NCI-H460 (cell line): ENCODE results near the gene FAP. TPM values are rescaled to one million over a fixed set of nuclear protein-coding genes. Genes with fewer than 3 reads are reported as not detected.

Source experiments
- DNase-seq: peaks from one replicate; pipeline ENCODE4 v3.0.0-alpha.2; 2016; ENCODE audit warnings: low read depth; ENCODE audit errors: extremely low read depth
- total RNA-seq: library from RNA; depleted of rRNA; stranded (reverse); fragments of >200 nt; shearing (Covaris generic); gene quantifications from 2 replicates; pipeline ENCODE4 v1.2.3, GENCODE V29; 2014

The FAP gene
- total RNA-seq, 1 experiment from 2014 or later: not detected

DNA sequence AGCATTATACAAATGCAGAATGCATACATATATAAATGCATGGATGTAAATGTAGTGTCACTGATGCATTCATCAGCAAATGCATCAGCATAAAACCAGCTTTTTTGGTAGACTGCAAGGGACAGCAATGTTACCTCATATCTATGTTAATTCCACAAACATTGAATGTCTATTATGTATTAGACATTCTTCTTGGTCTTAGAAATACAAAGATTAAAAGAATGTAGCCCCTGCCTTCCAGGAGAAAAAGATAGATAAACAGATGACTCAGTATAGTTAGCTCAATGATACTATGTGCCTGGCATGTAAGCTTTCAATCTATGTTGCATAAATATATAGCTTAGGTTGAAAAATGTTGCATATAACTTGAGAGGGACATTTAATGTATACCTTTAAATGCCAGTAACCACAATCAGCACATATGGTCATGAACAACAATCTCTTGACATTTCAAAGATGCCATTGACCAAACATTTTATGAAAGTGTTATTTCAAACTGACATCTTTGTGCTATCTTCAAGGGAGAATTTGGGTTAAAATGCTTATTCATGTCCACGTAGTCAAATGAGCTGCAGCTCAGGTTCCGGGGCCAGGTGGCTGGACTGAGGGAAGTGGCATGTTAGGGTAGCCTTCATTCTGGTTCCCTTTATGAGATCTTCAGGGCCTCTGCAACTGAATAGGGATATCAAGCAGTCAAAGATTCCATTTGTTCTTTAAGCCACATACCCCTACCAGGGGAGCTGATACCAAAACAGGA, 46.0 kb downstream of the FAP start:
- DNase-seq: no peak

DNA sequence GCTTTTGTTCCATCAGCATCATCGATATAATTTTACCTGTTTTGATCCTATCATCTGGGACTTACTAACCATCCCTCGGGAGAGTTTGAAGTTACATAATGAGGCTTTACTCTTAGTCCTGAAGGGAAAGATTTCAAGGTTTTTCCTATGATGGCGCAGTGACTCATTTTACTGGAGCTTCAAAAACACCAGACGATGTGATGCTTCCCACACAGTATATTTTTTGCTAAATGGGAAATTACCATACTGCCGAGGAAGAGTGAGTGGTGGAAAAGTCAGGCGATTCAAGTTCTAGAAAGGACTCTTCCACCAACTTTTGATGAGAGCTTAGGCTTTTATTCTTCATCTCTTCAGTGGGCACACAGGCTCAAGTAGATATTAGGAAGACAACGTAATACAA, 46.6 kb downstream of the FAP start:
- DNase-seq: no peak

DNA sequence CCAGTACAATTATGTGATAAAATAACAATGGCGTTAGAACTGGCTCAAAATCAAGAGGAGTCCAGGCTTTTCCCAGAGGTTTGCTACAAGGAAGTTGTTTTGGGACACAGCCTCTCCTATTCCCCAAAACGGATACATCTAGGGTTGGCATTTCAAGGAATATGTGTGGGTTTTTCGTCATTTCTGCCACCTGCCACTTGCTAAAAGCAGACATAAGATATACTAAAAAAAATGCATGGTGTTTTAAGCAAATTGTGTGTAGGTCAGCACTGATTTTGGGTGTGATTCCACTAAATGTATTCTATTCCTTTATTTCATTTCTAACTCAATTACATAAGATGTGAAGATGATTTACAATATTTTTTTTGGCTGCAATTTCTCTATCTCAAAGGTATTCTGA, 54.8 kb downstream of the FAP start:
- no peak for DNase-seq

DNA sequence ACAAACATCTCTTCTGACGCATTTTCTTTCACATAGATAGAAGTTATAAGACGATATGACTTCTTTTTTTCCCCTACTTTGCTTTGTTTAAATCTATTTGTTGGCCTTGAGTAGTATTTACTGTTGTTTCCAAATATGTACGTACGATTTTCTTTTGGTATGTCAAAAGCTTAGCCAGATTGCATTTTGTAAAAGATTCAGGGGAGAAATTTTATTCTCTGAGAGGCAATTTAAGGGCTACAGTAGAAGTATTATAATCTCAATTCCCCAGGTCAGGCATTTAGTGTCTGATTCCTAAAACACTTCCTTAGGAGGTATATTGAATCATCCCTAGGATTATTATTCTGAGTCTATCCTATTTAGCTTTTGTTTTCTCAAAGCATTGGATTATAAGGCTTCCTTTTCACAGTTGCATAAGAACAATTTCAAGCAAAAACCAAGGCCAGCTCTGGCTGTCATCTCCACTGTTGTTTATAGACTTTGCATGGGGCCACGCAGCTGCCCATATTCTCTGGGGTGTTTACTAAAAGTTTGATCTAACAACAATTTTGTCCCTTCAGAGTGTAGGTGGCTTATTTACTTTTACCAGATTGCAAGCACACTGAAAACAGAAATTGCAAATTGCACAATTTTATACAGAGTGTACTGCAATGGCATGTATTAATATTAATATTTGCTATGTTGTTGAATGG, 57.6 kb downstream of the FAP start:
- no peak for DNase-seq

DNA sequence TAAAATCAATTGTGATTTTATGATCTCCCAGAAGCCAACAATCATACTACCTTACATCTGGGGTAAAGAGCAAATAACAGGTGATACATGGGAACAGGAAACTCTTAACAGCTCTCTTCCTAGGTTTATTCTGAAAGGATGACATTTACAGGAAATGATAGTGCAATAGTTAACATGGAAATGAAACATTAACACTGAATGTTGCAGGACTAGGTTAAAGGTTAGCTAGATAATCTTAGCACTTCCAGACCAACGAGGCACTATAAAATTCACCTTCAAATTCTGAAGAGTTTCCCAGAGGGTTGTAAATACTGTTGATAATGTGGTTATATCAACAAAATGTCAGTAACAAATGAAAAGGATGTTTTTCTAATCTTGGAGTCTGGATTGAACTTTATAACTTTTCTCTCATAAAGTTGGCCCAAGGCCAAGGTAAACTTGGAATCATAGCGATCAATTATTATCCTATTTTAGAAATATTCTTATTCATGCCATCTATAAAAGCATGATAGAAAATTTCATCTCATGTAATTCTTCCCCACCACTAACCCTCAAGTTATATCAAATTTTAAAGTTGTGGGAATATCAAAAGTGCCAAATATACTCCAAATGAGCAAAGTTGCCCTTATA, 58.3 kb downstream of the FAP start:
- no peak for DNase-seq

DNA sequence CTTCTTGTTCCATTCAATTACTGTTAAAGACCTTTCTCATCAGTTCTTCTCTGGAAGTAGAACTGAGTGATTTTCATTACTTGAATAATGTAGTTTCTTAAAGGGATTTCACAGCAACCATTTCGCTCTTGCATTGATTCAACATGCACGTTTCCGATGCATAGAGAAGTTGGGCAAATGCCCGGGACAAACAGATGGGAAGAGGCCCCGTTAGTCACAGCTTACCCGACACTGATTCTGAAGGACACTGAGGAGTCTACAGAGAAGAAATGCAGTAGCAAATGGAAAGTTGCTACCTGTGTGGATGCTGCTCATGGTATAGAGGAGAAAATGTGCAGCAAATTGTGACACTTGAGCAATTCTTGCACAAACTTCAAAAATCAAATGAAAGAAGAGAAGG, 58.9 kb downstream of the FAP start:
- no peak for DNase-seq

DNA sequence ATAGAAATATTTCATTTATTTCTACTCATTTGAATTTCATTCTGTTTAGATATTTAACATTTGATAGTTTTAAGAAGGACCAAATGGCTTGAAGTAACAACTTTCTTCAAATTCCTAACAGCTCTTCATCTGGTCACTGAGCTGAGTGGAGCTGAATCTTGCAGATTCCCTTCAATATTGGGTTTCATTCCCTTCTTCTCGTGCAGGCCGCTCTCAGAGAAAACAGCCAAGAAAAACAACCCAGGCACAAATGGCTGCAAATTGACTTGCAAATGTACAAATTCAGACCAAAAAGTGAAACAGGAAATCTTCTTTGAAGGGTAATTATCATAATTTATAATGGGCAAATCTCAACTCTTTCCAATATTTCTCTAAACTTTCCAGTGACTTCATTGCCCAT, 60.9 kb downstream of the FAP start:
- DNase-seq: no peak

DNA sequence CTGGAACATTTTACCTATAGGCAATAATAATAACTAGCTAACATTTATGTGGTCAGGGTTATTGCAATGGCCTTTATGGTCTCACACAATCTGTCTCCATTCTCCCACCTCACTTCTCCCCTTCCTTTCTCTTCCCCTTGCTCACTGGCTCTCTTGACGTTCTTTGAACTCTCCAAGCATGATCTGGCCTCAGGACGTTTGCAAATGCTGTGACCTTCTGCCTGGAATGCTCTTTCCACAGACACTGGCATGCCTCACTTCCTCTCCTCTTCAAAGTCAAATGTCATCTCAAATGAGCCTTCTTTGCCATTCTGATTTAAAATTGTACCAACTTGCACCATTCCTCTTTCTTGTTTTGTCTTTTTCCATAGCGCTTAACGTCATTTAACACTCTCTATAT, 65.9 kb downstream of the FAP start:
- no peak for DNase-seq

DNA sequence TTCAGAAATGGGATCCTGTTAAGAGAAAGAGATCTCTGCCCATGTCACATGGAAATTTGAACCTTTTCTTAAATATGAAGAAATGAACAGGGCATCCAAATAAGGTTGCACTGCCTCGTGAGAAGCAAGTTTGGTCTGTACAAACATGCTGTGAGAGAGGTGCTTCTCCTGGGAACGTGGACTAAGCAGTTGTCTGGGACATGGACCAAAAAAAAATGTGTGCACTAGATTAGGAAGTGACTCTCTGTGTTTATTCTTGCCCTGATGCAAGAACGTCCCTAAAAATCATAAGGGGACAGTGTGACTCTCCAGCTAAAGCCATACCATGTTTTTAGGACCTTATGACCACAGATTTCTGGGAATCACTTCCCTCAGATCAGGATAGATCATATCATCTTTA, 67.5 kb downstream of the FAP start:
- no peak for DNase-seq

DNA sequence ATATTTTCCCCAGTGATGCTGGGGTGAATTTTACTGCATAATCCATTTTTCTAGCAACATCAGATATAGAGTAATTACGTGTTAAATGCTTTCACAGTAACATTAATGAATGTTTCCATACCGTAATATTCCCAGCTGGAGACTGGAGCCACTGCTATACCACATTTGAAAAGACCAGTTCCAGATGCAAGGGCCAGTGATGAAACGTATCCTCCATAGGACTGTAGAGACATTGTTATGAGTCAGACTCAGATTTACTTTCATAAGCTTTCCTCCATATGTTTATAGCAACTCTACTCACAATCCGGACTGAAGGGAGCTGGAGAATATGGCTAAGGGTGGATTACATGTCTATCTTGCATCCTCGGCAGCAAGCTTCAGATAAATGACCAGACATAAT, 68.5 kb downstream of the FAP start:
- no peak for DNase-seq

DNA sequence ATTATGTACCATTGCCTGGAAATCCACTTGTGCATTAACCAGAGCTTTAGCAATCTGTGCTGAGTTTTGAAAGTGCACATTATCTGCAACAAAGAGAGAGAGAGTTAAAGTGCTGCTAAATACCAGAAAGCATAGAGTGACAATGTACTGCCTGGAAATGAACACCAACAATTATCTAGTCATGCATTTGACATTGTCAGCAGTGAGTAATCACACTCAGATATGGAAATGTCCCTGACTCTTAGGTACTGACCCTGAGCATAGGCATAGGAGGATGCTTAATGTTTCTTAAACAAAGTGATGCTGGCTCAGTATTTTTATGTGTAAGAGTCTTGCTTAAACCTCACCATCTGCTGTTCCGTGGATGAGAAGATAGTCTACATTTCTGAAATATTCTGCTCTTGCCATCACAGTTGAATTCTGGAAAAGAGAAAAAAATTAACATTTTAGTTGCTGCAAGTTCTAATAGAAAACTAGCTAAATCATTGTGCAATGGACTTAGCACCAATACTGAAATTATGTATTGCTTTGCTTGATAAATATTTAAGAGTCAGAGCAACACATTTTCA, 70.4 kb downstream of the FAP start:
- DNase-seq: no peak

DNA sequence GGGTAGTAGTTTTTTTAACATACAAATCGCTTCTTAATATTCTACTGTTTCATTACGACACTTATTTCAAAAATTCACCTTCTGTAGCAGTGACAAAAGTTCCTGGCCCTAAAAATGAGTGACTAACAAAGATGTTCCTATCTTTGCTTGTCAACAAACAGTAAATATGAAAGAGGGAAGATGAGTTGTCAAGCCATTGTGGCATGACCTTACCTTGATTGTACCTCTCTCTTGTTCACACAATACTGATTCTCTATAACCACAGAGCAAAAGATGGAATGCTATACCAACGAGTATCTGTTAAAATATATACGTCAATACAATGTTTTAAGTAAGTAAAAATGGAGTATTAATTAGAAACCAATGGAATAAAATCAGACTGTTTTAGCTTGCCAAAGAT, 76.5 kb downstream of the FAP start:
- DNase-seq: no peak

DNA sequence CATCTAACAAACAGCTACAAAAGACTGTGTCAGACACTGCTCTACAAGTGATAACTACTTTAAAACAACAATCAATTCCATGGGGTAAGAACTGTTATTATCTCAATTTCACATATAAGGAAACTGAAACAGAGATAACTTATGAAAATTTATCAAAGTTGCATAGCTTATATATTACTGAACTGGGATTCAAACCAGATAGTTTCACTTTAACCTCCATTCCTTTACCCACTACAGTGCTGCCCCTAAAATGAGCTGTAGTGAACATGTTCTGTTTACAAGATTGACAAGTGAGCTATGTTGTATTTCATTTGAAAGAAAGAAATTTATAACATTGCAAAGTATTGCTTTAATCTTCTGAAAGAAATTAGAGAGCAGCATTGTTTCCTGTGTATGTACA, 77.1 kb downstream of the FAP start:
- DNase-seq: no peak

DNA sequence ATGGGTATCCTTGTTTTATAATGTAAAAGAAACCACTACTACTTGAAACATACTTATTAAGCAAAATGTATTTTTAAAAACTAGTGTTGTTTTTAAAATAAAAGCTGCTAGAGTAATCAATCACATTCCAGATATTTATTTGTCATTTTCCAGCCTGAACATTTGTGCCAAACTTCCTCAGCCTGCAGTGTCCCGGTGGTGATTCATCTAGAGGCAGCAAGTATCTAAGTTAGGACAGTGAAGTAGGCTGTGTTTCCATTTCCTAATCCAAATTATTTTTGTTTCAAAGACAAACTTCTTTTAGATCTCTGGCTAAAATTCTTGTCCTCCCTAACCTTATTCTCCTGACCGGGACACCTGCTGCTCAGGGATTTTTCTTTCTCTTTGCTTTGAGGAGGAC, 78.4 kb downstream of the FAP start:
- no peak for DNase-seq

DNA sequence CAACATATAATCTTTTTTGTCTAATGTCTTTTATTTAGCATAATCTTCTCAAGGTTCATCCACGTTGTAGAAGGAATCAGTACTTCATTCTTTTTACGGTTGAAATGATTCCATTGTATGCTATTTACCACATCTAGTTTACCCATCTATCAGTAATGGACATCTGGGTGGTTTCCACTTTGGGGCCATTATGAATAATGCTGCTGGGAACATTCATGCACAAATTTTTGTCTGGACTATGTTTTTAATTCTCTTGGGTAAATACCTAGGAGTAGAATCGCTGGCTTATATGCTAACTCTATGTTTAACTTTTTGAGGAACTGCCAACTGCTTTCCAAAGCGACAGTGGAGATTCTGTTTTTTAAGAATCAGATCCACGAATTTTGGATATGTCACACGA, 83.8 kb downstream of the FAP start:
- DNase-seq: no peak

DNA sequence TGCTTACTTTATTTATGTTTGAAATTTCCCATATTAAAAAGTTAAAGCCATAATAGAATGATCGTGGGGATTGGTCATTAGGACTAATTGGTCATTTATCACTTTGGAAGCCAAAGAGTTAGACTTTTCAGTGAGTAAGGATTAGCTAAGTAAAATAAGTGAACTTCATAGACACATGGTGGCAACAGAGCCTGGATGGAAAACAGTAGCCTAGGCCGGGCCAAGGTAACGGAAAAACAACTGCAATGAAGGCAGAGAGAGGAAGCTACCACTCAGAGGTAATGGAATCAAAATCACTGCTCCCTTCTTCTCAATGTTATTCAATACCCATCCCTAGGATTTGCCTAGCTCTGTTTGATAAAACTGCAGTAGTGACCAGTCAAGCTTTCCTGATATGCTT, 87.1 kb downstream of the FAP start:
- DNase-seq: no peak

DNA sequence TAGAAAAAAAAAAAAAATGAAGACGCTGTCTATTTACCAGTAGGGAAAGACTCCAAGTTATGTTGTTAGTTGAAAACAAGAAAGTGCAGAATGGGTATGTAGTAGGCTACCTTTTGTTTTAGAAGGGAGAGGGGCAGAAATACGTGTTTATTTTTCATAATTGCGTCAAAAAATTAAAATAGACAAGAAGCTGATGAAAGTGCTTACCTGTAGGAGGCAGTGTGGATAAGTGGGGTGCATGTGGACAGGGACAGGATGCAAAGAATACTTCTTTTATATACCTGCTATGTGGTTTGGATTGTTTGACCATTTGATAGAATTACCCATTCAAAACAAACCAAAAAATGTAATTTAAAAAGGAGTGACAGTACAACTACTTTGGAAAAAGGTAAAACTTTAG, 88.2 kb downstream of the FAP start:
- DNase-seq: no peak

DNA sequence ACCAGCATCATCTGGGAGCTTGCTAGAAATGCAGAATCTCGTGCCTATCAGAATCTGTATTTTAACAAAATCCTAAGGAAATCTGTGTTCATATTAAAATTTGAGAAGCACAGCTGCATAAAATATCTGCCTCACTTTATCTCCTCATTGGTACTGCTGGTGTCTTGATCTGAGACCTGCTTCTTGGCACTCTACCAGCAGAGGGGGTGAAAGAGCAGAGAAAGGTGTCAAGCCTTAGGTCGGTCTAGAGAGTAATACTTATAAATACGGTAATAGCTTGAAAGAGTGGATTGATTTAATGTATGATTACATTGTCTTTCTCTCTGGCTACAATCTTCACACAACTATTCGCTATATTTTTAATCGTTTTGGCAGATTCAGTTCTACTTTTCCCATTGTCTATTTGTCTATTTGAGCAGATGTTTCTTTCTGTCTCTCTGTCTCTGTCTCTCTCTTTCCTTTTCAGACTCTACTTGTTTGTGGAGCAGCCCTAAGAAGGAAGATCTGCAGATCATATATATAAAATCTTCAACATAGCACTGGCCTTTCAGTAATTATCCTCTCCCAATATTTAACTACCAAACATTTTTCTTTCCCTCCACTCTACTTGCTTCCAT, 89.5 kb downstream of the FAP start:
- peak; percentile 52 for DNase-seq

DNA sequence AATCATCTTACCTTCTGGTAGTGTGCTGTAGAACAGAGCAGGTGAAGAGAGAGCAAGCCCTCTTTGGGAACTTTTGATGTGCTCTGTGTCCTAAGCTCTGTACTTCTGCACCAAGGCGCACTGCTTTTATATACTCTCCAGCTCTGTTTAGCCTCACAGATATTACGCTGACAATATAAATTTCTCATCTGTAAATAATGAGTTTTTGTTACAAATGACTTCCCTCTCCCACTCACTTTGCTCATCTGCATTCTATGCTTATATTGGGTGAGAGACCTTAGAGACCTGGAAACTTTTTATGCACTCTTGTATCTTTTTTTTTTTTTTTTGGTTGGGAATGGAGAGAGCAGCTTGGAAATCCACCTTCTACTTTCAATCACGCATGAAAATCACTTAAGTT, 91.1 kb downstream of the FAP start, which contains the start of gene GCG:
GCG (minus strand) TSS at position 101 of the 400 bp plus-strand sequence. CDS start 3,069 bp downstream, outside the sequence.
- no peak for DNase-seq

DNA sequence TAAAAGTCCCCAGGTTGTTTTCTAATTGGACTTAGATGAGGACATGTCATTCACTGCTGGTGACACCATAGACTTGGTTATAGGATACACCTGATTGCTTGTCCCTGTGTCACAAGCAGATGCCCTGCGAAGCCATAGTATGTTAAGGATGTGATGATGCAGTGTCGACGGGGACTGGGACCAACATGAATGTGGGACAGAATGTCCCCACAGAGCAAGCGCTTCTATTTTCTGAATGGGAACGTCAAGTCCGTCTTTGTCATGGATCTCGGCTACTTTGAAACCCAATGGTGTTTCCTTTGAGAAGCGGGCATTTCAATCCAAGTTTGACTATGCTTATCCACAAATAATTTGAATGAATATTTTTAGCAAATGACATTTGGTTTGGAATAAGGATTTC, 93.3 kb downstream of the FAP start:
- no peak for DNase-seq

DNA sequence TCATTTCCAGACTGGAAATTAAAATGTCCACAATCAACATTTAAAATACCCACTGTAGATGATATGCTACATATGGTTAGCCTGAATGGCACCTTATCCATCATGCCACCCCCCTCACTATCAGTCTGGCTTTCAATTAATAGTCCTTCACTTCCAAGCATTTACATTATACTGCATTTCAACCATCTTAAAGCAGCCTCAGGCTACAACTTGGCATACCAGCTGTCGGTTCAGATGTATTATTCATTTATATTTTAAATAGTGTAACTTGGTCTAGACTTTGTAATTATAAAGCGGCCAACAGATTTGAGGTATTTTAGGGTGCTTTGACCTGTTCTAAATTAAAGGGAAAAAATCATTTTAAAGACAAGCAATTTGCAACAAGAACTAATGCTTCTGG, 93.8 kb downstream of the FAP start:
- DNase-seq: no peak
